Ishikawa (cell line): ENCODE data around the gene SLC6A3.

Source experiments
- CEBPB ChIP-seq: IDR thresholded peaks from 2 replicates; pipeline ENCODE4 v1.6.1; 2012
- CREB1 ChIP-seq: IDR thresholded peaks from 2 replicates; pipeline ENCODE4 v1.6.1; 2012; ENCODE audit warnings: low read depth
- EGR1 ChIP-seq: IDR thresholded peaks from 2 replicates; pipeline ENCODE4 v1.6.1; 2012
- EP300 ChIP-seq: IDR thresholded peaks from 2 replicates; pipeline ENCODE4 v1.6.1; 2012; ENCODE audit warnings: borderline replicate concordance
- FOXM1 ChIP-seq: IDR thresholded peaks from 2 replicates; pipeline ENCODE4 v1.6.1; 2012; ENCODE audit warnings: low read depth, borderline replicate concordance
- MAX ChIP-seq: IDR thresholded peaks from 2 replicates; pipeline ENCODE4 v1.6.1; 2012
- NFIC ChIP-seq: IDR thresholded peaks from 2 replicates; pipeline ENCODE4 v1.6.1; 2012
- RAD21 ChIP-seq: IDR thresholded peaks from 2 replicates; pipeline ENCODE4 v1.6.1; 2012; ENCODE audit warnings: low read depth
- TAF1 ChIP-seq: IDR thresholded peaks from 2 replicates; pipeline ENCODE4 v1.6.1; 2012; ENCODE audit warnings: low read depth, mild to moderate bottlenecking
- TCF12 ChIP-seq: IDR thresholded peaks from 2 replicates; pipeline ENCODE4 v1.6.1; 2012; ENCODE audit warnings: low read depth
- TEAD4 ChIP-seq: IDR thresholded peaks from 2 replicates; pipeline ENCODE4 v1.6.1; 2012
- USF1 ChIP-seq: IDR thresholded peaks from 2 replicates; pipeline ENCODE4 v1.6.1; 2012
- YY1 ChIP-seq: IDR thresholded peaks from 2 replicates; pipeline ENCODE4 v1.6.1; 2012; ENCODE audit warnings: low read depth
- ZBTB7A ChIP-seq: IDR thresholded peaks from 2 replicates; pipeline ENCODE4 v1.6.1; 2012; ENCODE audit warnings: low read depth
- TF ChIP-seq, protein P1 (sequence below): IDR thresholded peaks from 2 replicates; pipeline ENCODE4 v1.6.1; 2012; ENCODE audit warnings: low read depth, mild to moderate bottlenecking

Gene SLC6A3

DNA sequence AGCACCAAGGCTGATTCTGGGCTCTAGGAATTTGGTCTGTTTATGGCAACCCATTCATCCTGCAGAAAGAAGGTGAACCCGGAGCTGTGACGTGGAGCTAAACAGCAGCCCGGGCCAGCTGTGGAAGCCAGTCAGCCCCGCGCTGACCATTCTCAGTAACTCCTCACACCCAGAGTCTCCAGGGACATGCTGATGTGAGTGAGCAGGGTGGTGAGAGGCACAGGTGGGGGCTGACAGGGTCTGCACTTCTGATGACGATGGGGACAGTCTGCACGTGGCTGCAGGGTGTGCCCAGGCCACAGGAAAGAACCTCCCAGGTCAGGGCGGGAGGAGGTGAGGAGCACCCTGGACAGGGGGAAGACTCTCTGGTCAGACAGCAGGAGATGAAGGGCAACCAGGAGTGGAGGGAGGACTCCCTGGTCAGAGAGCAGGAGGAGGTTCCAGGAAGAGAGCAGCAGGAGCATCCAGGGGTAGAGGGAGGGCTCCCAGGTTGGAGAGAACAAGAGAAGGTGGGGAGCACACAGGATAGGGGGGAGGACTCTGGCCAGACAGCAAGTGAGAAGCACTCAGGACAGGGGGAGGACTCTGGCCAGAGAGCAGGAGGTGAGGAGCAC is 26.1 kb upstream of the SLC6A3 start:
- TF ChIP-seq NFIC (no peak), EGR1 (no peak), CREB1 (no peak), ZBTB7A (no peak), USF1 (no peak), TCF12 (no peak), CEBPB (no peak), FOXM1 (no peak), MAX (no peak), TEAD4 (no peak), TAF1 (no peak), RAD21 (no peak)
- TF ChIP-seq, protein P1, sequence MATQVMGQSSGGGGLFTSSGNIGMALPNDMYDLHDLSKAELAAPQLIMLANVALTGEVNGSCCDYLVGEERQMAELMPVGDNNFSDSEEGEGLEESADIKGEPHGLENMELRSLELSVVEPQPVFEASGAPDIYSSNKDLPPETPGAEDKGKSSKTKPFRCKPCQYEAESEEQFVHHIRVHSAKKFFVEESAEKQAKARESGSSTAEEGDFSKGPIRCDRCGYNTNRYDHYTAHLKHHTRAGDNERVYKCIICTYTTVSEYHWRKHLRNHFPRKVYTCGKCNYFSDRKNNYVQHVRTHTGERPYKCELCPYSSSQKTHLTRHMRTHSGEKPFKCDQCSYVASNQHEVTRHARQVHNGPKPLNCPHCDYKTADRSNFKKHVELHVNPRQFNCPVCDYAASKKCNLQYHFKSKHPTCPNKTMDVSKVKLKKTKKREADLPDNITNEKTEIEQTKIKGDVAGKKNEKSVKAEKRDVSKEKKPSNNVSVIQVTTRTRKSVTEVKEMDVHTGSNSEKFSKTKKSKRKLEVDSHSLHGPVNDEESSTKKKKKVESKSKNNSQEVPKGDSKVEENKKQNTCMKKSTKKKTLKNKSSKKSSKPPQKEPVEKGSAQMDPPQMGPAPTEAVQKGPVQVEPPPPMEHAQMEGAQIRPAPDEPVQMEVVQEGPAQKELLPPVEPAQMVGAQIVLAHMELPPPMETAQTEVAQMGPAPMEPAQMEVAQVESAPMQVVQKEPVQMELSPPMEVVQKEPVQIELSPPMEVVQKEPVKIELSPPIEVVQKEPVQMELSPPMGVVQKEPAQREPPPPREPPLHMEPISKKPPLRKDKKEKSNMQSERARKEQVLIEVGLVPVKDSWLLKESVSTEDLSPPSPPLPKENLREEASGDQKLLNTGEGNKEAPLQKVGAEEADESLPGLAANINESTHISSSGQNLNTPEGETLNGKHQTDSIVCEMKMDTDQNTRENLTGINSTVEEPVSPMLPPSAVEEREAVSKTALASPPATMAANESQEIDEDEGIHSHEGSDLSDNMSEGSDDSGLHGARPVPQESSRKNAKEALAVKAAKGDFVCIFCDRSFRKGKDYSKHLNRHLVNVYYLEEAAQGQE = no peak

DNA sequence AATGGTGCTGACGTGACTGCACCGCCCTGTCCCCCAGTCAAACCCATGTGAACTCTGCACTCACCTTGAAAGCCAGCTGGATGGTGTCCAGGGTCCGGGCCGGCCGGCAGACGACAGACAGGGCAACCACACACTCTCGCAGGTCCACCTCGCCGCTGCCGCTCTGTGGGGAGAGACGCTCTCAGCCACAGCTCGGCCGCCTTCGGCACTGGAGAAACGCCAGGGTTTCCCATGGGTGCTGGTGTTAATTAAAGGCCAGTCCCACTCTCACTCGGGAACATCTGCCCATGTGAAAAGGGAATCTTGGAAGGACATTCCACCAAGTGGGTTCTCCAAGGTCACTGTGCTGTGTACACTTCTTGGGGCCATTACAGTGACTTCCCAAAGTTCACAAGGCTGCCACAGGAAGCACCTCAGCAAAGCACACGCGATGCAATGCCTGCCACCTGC is 25.5 kb upstream of the SLC6A3 start:
- TF ChIP-seq TEAD4 (no peak), EP300 (no peak), USF1 (no peak), CEBPB (no peak), RAD21 (no peak), CREB1 (no peak), ZBTB7A (no peak), TAF1 (no peak), EGR1 (no peak), MAX (no peak), TCF12 (no peak), FOXM1 (no peak), NFIC (no peak), YY1 (no peak)
- TF ChIP-seq, protein P1 = no peak

DNA sequence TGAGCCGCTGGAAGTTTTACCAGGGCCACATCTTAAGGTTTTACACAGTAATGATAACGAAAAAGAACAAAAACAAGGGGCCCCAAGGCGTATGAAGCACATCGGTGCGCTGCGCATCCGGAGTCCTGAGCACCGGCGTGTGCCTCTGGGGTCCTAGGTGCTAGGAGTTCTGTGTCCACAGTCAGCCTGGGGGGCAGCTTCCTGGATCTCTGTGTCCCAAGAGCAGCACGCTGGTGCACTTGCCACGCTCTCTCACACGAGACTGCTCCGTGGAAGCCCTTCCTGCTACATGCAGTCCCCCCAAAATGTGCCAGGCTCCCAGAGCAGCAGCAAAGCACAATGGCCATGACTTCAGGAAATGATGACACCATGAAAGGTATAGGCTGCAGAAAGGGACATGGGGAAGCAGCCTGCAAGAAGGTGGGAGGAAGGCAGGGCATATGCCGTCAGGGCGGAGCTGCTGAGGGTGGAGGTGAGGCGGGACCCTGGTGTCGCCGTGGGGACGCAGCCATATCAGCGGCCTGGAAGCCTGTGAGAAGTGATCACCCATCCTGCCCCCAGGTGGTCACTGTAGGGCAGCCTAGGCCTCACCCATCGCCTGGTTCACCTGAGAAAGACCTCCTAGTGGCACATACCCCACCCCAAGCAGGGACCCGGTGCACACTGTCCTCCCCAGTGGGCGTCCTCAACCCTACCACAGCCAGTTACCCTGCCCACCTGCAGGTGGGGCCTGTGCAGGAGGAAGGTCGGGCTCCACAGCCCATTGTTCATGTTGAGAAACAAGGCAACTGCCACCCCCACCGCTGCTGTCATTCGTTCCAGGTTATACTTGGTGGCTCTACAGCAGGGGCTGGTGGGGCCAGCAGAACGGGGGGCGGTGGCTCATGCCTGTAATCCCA is 23.6 kb upstream of the SLC6A3 start:
- TF ChIP-seq YY1 = no peak

- TF ChIP-seq RAD21 (peak; percentile 61), TAF1 (no peak), TCF12 (no peak), FOXM1 (no peak)
Measured at GRCh38 chr5:1468247-1468612, 23.0 kb upstream of the SLC6A3 start.

GRCh38 chr5:1467341-1468246 is 22.4 kb upstream of the SLC6A3 start:
- no peak for TF ChIP-seq MAX
- TF ChIP-seq FOXM1 = no peak
- TF ChIP-seq TAF1 = no peak
- TF ChIP-seq, protein P1 = no peak
- no peak for TF ChIP-seq TCF12
- no peak for TF ChIP-seq EP300
- no peak for TF ChIP-seq NFIC
- no peak for TF ChIP-seq USF1
- no peak for TF ChIP-seq CEBPB
- no peak for TF ChIP-seq TEAD4
- no peak for TF ChIP-seq RAD21
- TF ChIP-seq CREB1 = no peak
- TF ChIP-seq EGR1 = no peak
